Fibroblast of pulmonary artery (primary cell): ENCODE data around the gene PSAP.

Source experiments
- DNase-seq: peaks from one replicate; pipeline ENCODE4 v3.0.0-alpha.2; 2010; ENCODE audit warnings: low read depth
- H3K4me3 ChIP-seq: replicated peaks from 2 replicates; pipeline ENCODE4 v1.5.1; 2011; ENCODE audit warnings: low read depth, mild to moderate bottlenecking, control low read depth, low read length, moderate library complexity
- CTCF ChIP-seq: IDR thresholded peaks from 2 replicates; pipeline ENCODE4 v1.5.1; 2011; ENCODE audit warnings: mild to moderate bottlenecking, control low read depth, low read length, inconsistent platforms; ENCODE audit errors: missing control alignments

The PSAP gene

GRCh38 chr10:71834343-71834674 lies 16.7 kb downstream of the PSAP start:
- H3K4me3 ChIP-seq = no peak overlapping the region
- no peak for TF ChIP-seq CTCF
- DNase-seq = no peak

DNA sequence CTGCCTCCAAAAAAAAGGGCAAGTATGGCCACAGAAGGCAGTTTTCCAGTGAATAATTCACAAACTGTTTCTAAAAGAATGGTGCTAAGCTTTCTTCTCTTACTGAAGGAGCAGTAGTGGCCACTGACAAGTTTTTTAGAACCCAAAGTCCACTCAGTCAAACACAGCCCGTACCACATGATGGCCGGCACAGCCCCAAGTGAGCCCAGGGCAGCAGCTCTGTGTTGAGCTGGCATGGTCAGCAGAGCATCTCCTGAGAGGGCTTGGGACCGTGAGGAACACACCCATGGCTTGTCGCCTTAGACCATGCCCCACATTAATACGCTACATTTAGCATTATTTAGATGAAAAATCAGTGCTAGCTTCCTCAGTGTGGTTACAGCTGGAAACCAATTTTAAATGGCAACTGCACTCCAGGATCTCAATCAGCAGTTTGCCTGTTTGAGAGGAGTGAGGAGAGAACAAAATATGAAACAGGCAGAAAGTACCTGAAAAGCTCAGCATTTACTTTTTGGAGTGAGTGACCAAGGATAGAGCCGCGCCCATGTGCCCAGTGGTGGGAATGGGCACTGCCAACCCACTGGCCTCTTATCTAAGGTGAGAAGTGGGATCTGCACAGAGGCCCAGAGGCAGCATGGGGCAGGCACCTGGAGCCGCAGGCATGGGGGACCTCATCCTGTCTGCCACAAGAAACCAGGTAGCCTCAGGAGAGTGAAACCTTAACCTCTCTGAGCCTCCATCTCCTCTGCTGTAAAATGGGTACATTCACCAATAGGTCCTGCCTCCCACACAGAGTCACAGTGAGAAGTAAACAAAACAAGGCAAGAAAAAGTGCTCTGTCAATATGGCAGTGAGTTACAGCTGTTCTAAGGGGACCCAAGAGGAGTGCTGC lies 17.4 kb downstream of the PSAP start:
- TF ChIP-seq CTCF = no peak
- no peak for DNase-seq
- H3K4me3 ChIP-seq = no peak overlapping the region

DNA sequence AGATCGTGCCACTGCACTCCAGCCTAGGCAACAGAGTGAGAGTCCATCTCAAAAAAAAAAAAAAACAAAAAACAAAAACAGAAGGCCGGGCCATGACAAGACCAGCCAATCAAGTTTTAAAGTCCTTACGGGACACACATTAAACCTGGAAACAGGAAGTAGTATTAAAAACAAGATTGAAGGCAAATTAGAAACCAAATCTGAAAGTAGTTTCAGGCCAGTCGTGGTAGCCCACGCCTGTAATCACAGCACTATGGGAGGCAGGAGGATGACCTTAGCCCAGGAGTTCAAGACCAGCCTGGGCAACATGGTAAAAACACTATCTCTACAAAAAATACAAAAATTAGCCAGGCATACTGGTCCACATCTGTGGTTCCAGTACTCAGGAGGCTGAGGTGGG lies 18.1 kb downstream of the PSAP start:
- no peak for TF ChIP-seq CTCF
- H3K4me3 ChIP-seq = no peak overlapping the region
- DNase-seq = no peak

DNA sequence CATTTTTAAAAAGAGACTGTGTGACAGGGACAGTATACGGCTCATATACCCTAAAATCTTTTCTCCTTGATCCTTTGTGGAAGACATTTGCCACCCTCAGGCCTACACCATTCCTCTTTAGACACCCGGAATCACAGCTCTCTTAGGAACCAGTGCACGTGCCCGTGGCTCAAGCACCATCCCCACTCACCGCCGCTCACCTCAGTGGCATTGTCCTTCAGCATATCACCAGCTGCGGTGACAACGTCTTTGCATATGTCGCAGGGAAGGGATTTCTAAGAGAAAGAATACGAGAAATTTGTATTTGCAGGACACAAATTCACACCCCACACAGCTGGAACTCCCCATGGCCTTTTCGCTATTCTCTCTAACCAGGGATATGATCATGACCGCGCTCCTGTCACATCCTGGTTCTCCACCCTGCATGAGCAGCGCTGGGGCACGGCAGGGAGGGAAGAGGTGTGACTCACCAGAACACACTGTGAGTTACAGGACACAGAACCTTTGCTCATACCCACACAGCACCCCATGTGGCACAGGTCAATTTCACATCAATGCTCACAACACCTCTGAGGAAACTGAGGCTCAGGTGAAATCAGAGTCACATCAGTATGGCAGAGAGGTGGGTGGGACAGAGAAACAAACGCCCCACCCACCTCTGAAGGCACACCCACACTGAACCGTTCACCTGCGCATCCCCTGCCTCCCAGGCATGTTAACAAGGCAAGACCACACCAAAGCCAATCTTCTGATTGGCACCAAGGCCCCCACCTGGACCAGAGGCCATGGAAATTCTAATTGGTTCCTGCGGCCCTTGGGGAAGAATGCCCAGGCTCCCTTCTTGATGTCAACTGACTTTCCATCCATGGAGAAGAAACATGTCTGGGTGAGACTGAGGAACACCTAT lies 19.2 kb downstream of the PSAP start:
- peak; percentile 22 for DNase-seq
- no peak overlapping the region for H3K4me3 ChIP-seq
- no peak for TF ChIP-seq CTCF

GRCh38 chr10:71830726-71831125 lies 20.3 kb downstream of the PSAP start:
- no peak for DNase-seq
- no peak overlapping the region for H3K4me3 ChIP-seq
- no peak for TF ChIP-seq CTCF

DNA sequence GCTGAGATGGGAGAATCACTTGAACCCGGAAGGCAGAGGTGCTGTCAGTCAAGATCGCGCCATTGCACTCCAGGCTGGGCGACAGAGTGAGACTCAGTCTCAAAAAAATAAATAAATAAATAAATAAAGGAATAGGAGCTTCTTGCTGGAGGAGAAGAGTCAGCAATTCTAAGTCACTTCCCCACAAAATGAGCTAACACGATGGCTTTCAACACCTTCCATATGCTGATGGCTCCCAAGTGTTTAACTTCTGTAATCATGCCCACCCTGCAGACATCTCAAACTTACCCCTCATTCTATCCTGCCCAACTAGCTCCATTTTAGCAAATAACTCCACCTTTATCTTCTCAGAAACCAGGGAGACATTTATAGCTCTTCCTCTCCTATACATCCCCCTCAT lies 21.2 kb downstream of the PSAP start:
- DNase-seq = no peak
- no peak for TF ChIP-seq CTCF
- no peak overlapping the region for H3K4me3 ChIP-seq
